ENCODE results near the gene SUPT7L. TPM values are rescaled to one million over a fixed set of nuclear protein-coding genes. Genes with fewer than 3 reads are reported as not detected.

SUPT7L gene
- total RNA-seq, 4 donors from 2014 or later = 18.5 to 23.1 (median 20.7) TPM

- intact Hi-C loops (cut with DNase I) = no loop called here
Measured at GRCh38 chr2:27661371-27661770, 2.0 kb downstream of the SUPT7L start.

GRCh38 chr2:27655155-27655951, 8.1 kb downstream of the SUPT7L start:
- no peaks in the 10 kb centered on the region for H3K27me3 ChIP-seq
- WGBS = 70% methylated on average over 7 of the region's 7 CpGs
- TF ChIP-seq EP300 (IDR thresholded peaks at IDR 0.05) (no peak), CTCF (IDR thresholded peaks at IDR 0.05) (no peak), POLR2A (IDR thresholded peaks at IDR 0.05; ENCODE audit: low read depth) (no peak), POLR2AphosphoS5 (IDR thresholded peaks at IDR 0.05) (no peak)
- H3K4me3 ChIP-seq = no peak overlapping the region
- H3K9me3 ChIP-seq = no peaks in the 10 kb centered on the region
- peaks cover 67 to 98% (median 88%) of the 10 kb centered on the region in 4 donors for H3K36me3 ChIP-seq
- no peak overlapping the region for H3K27ac ChIP-seq (replicated peaks in 1 of 4)
- no peak for DNase-seq (ENCODE audit: extremely low spot score)
- intact Hi-C loops (cut with DNase I) = no loop called here
- H3K4me1 ChIP-seq = peaks cover 0 to 26% (median 9%) of the 10 kb centered on the region in 4 donors

More at GRCh38 chr2:27661371-27661770, 2.0 kb downstream of the SUPT7L start:
- H3K36me3 ChIP-seq = peaks cover 23 to 60% (median 46%) of the 10 kb centered on the region in 4 donors
- 90% methylated on average over 1 of the region's 1 CpG for WGBS
- H3K9me3 ChIP-seq = no peaks in the 10 kb centered on the region
- no peak overlapping the region for H3K4me3 ChIP-seq
- H3K27ac ChIP-seq (replicated peaks in 1 of 4) = no peak overlapping the region
- no peak for TF ChIP-seq CTCF (IDR thresholded peaks at IDR 0.05)
- TF ChIP-seq EP300 (IDR thresholded peaks at IDR 0.05) = no peak
- TF ChIP-seq POLR2AphosphoS5 (IDR thresholded peaks at IDR 0.05) = no peak
- TF ChIP-seq POLR2A (IDR thresholded peaks at IDR 0.05; ENCODE audit: low read depth) = no peak
- no peak for DNase-seq (ENCODE audit: extremely low spot score)
- H3K4me1 ChIP-seq = peaks cover 27 to 50% (median 38%) of the 10 kb centered on the region in 4 donors
- H3K27me3 ChIP-seq = no peaks in the 10 kb centered on the region

GRCh38 chr2:27653397-27653796, 10.0 kb downstream of the SUPT7L start:
- WGBS = 94% methylated on average over 2 of the region's 2 CpGs
- Histone ChIP-seq H3K9me3 (no peaks in the 10 kb centered on the region), H3K27ac (replicated peaks in 1 of 4) (no peak overlapping the region), H3K27me3 (no peaks in the 10 kb centered on the region), H3K4me3 (no peak overlapping the region), H3K4me1 (peaks cover 0 to 12% (median 5%) of the 10 kb centered on the region in 4 donors), H3K36me3 (peaks cover 84 to 100% (median 95%) of the 10 kb centered on the region in 4 donors)
- intact Hi-C loops (cut with DNase I) = no loop called here
- no peak for TF ChIP-seq CTCF (IDR thresholded peaks at IDR 0.05)
- no peak for DNase-seq (ENCODE audit: extremely low spot score)

- H3K9me3 ChIP-seq = no peaks in the 10 kb centered on the region
- H3K27ac ChIP-seq (replicated peaks in 1 of 4) = no peak overlapping the region
- 93% methylated on average over 1 of the region's 1 CpG for WGBS
- no peaks in the 10 kb centered on the region for H3K27me3 ChIP-seq
- DNase-seq (ENCODE audit: extremely low spot score) = no peak
- H3K4me1 ChIP-seq = peaks cover 0 to 12% (median 5%) of the 10 kb centered on the region in 4 donors
- TF ChIP-seq POLR2AphosphoS5 (IDR thresholded peaks at IDR 0.05) (no peak), CTCF (IDR thresholded peaks at IDR 0.05) (no peak), EP300 (IDR thresholded peaks at IDR 0.05) (no peak), POLR2A (IDR thresholded peaks at IDR 0.05; ENCODE audit: low read depth) (no peak)
- H3K36me3 ChIP-seq = peaks cover 86 to 100% (median 98%) of the 10 kb centered on the region in 4 donors
- H3K4me3 ChIP-seq = no peak overlapping the region
- intact Hi-C loops (cut with DNase I) = no loop called here
Measured at GRCh38 chr2:27652790-27653189, 10.6 kb downstream of the SUPT7L start.

Measured in esophagus muscularis mucosa (tissue), 4 donors.